NB4 (cell line): Measurements from ENCODE around the gene DNAJC7.

Experiments used
- POLR2A ChIP-seq: IDR thresholded peaks from 2 replicates; pipeline ENCODE4 v1.6.1; 2011; ENCODE audit warnings: mild to moderate bottlenecking; ENCODE audit not compliant: insufficient read length; ENCODE audit errors: extremely low read depth
- TF ChIP-seq, protein P1 (sequence below): IDR thresholded peaks from one replicate; pipeline ENCODE4 v1.5.1; 2012; ENCODE audit warnings: low read depth, low read length

DNA sequence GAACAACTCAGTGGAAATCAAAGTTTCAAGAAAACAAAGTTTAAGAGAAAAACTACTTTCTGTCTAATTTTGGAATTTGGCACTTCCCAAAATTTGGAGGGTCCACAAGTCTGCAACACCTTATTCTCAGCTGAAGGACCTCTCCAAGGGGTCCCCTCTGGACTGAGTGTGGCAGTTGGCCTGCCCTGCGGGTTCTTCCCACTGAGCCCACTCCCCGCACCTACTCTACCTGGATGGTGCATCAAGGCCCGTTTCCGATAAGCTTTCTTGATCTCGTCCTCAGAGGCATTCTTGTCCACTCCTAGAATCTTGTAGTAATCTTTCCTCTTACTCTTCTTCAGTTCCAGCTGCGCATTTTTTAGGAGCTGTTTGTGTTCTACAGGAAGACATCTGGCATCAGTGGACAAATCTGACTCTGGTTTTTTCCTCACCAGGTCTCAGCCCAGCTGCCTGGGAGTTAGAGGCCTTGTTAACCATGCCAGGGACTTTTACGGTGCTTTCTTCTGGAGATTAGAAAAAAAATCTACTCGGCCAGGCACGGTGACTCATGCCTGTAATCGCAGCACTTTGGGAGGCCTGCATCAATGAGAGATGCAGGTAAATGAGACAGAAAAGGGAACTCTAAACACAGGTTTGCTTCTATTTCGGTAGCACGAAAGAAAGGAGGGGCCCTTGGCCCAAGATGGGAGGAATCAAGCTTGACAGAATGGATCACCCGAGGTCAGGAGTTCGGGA lies 35.0 kb downstream of the DNAJC7 start:
- TF ChIP-seq, protein P1, sequence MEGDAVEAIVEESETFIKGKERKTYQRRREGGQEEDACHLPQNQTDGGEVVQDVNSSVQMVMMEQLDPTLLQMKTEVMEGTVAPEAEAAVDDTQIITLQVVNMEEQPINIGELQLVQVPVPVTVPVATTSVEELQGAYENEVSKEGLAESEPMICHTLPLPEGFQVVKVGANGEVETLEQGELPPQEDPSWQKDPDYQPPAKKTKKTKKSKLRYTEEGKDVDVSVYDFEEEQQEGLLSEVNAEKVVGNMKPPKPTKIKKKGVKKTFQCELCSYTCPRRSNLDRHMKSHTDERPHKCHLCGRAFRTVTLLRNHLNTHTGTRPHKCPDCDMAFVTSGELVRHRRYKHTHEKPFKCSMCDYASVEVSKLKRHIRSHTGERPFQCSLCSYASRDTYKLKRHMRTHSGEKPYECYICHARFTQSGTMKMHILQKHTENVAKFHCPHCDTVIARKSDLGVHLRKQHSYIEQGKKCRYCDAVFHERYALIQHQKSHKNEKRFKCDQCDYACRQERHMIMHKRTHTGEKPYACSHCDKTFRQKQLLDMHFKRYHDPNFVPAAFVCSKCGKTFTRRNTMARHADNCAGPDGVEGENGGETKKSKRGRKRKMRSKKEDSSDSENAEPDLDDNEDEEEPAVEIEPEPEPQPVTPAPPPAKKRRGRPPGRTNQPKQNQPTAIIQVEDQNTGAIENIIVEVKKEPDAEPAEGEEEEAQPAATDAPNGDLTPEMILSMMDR = no peak
- no peak for TF ChIP-seq POLR2A
